Trophoblast cell (in vitro differentiated cells and primary cell): ENCODE data around the gene BTBD8.

Experiments
- DNase-seq, 2 donors: peaks; one replicate each; pipeline ENCODE4 v3.0.0-alpha.2; 2016
- H2AFZ ChIP-seq: 2 replicates; pipeline ENCODE4 v1.6.1; 2013; ENCODE audit warnings: low read length, moderate library complexity, mild to moderate bottlenecking; ENCODE audit not compliant: insufficient read depth, poor library complexity
- H2AK5ac ChIP-seq: 2 replicates; pipeline ENCODE4 v1.6.1; 2013; ENCODE audit warnings: mild to moderate bottlenecking, low read length
- H2BK120ac ChIP-seq: 2 replicates; pipeline ENCODE4 v1.6.1; 2013; ENCODE audit warnings: low read length, mild to moderate bottlenecking, moderate library complexity; ENCODE audit not compliant: insufficient read depth, poor library complexity
- H2BK12ac ChIP-seq: 2 replicates; pipeline ENCODE4 v1.6.1; 2013; ENCODE audit warnings: mild to moderate bottlenecking, low read length, moderate library complexity
- H2BK5ac ChIP-seq: 2 replicates; pipeline ENCODE4 v1.6.1; 2013; ENCODE audit warnings: low read length, low read depth, moderate library complexity, mild to moderate bottlenecking; ENCODE audit not compliant: poor library complexity
- H3K14ac ChIP-seq: 2 replicates; pipeline ENCODE4 v1.6.1; 2013; ENCODE audit warnings: mild to moderate bottlenecking, low read length
- H3K18ac ChIP-seq: 2 replicates; pipeline ENCODE4 v1.6.1; 2013; ENCODE audit warnings: mild to moderate bottlenecking, low read length
- H3K23ac ChIP-seq: 2 replicates; pipeline ENCODE4 v1.6.1; 2013; ENCODE audit warnings: low read length
- H3K27ac ChIP-seq: 2 replicates; pipeline ENCODE4 v1.5.1; 2013; ENCODE audit warnings: low read depth, mild to moderate bottlenecking, inconsistent platforms, low read length, moderate library complexity
- H3K27me3 ChIP-seq: 2 replicates; pipeline ENCODE4 v1.6.1; 2013; ENCODE audit warnings: inconsistent platforms, mild to moderate bottlenecking, low read length, moderate library complexity; ENCODE audit not compliant: insufficient read depth
- H3K36me3 ChIP-seq, 2 experiments: 1 replicate in 1 of 2; 2 replicates in 1 of 2; pipeline ENCODE4 v1.6.1; 2013; ENCODE audit warnings: low read length in 2 of 2, mild to moderate bottlenecking in 2 of 2, moderate library complexity in 1 of 2; ENCODE audit not compliant: insufficient read depth in 2 of 2, control insufficient read depth in 1 of 2
- H3K4ac ChIP-seq: 2 replicates; pipeline ENCODE4 v1.6.1; 2013; ENCODE audit warnings: low read depth, mild to moderate bottlenecking, low read length, moderate library complexity
- H3K4me1 ChIP-seq, 2 experiments: 1 replicate in 1 of 2; 2 replicates in 1 of 2; pipeline ENCODE4 v1.6.1; 2013; ENCODE audit warnings: low read length in 2 of 2, mild to moderate bottlenecking in 2 of 2, moderate library complexity in 1 of 2; ENCODE audit not compliant: insufficient read depth in 2 of 2, control insufficient read depth in 1 of 2
- H3K4me2 ChIP-seq: 2 replicates; pipeline ENCODE4 v1.6.1; 2013; ENCODE audit warnings: inconsistent platforms, mild to moderate bottlenecking, low read length, moderate library complexity
- H3K4me3 ChIP-seq: 2 replicates; pipeline ENCODE4 v1.5.1; 2013; ENCODE audit warnings: mild to moderate bottlenecking, low read depth, low read length, inconsistent platforms
- H3K79me1 ChIP-seq: one replicate; pipeline ENCODE4 v1.6.1; 2013; ENCODE audit warnings: low read length
- H3K79me2 ChIP-seq: 2 replicates; pipeline ENCODE4 v1.6.1; 2013; ENCODE audit warnings: low read length, mild to moderate bottlenecking; ENCODE audit not compliant: control insufficient read depth, insufficient read depth, poor library complexity
- H3K9ac ChIP-seq: 2 replicates; pipeline ENCODE4 v1.6.1; 2013; ENCODE audit warnings: mild to moderate bottlenecking, low read length
- H3K9me3 ChIP-seq: 2 replicates; pipeline ENCODE4 v1.6.1; 2013; ENCODE audit warnings: low read depth, mild to moderate bottlenecking, control low read depth, inconsistent platforms, low read length; ENCODE audit not compliant: insufficient read depth
- H4K12ac ChIP-seq: 2 replicates; pipeline ENCODE4 v1.6.1; 2013; ENCODE audit warnings: low read depth, mild to moderate bottlenecking, low read length, moderate library complexity
- H4K8ac ChIP-seq: 2 replicates; pipeline ENCODE4 v1.6.1; 2013; ENCODE audit warnings: low read depth, mild to moderate bottlenecking, low read length, moderate library complexity
- H4K91ac ChIP-seq: one replicate; pipeline ENCODE4 v1.6.1; 2013; ENCODE audit warnings: low read depth, mild to moderate bottlenecking, low read length, moderate library complexity
- WGBS: extraction: QIAGEN DNeasy Blood & Tissue Kit; methylation state at CpG from one replicate; pipeline ENCODE4 v1.1.7; 2013; ENCODE audit warnings: missing lambda C conversion rate; ENCODE audit not compliant: insufficient read length, insufficient coverage; ENCODE audit errors: extremely low coverage; 5-methylcytosine and 5-hydroxymethylcytosine counted together

The BTBD8 gene

DNA sequence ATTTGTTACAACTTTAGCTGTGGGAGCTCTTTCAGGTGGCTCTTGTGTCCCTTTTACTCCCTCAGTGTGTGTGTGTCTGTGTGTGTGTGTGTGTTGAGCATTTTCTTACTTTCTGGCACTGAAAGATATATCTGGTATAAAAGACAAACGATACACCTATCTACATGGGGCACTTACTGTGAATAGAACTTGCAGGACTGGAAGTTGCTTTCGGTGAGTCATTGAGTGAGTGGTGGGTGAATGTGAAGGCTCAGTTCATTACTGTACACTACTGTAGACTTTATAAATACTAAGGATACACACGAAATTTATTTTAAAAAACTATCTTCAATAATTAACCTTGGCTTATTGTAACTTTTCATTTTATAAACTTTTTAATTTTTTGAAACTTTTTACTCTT is 38.7 kb downstream of the BTBD8 start:
- Histone ChIP-seq H3K4me3 (no peak overlapping the region), H2BK5ac (no peak overlapping the region), H3K14ac (no peak overlapping the region), H2BK12ac (no peak overlapping the region), H3K79me2 (no peaks in the 10 kb centered on the region), H3K23ac (no peak overlapping the region), H3K4ac (no peak overlapping the region), H3K4me2 (no peak overlapping the region), H2AK5ac (no peak overlapping the region), H3K4me1 (peaks cover 0 to 1% of the 10 kb centered on the region in 2 experiments), H2AFZ (no peak overlapping the region), H3K9me3 (no peaks in the 10 kb centered on the region), H3K27ac (no peak overlapping the region), H4K8ac (no peak overlapping the region), H2BK120ac (no peak overlapping the region), H4K12ac (no peak overlapping the region), H4K91ac (no peak overlapping the region), H3K36me3 (no peaks in the 10 kb centered on the region), H3K79me1 (no peaks in the 10 kb centered on the region), H3K9ac (no peak overlapping the region), H3K18ac (no peak overlapping the region), H3K27me3 (no peaks in the 10 kb centered on the region)
- WGBS: no CpG with 5 or more reads among the region's 3 CpGs
- DNase-seq: no peak

DNA sequence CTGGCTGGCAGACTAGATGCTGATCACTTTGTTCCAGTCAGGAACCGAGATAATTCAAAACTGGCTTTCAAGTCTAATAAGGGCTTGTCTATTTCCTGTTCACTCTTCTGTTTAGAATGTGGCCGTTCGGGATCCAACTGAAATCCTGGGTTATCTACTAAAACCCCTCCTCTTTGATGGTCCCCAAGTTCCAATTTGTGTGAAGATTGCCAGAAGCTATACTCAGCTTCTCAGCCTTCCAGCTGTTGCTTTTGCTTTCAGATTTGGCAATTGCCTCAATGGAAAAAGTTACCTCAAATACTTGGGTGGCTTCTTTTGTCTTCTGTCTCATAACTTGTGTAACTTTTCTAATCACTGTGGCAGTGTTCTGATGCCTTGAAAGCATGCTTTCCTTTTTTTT is 43.7 kb downstream of the BTBD8 start:
- no peak overlapping the region for H2BK12ac ChIP-seq
- H3K27ac ChIP-seq: no peak overlapping the region
- H3K27me3 ChIP-seq: no peaks in the 10 kb centered on the region
- H4K8ac ChIP-seq: no peak overlapping the region
- no peak overlapping the region for H4K12ac ChIP-seq
- H2BK5ac ChIP-seq: no peak overlapping the region
- DNase-seq: no peak
- H3K9ac ChIP-seq: no peak overlapping the region
- WGBS: no CpG with 5 or more reads among the region's 3 CpGs
- no peaks in the 10 kb centered on the region for H3K79me1 ChIP-seq
- no peak overlapping the region for H3K18ac ChIP-seq
- H2BK120ac ChIP-seq: no peak overlapping the region
- no peaks in the 10 kb centered on the region for H3K79me2 ChIP-seq
- H2AFZ ChIP-seq: no peak overlapping the region
- H3K4me1 ChIP-seq: no peaks in the 10 kb centered on the region
- no peaks in the 10 kb centered on the region for H3K36me3 ChIP-seq
- no peak overlapping the region for H3K14ac ChIP-seq
- no peak overlapping the region for H4K91ac ChIP-seq
- H2AK5ac ChIP-seq: no peak overlapping the region
- no peak overlapping the region for H3K23ac ChIP-seq
- H3K9me3 ChIP-seq: no peaks in the 10 kb centered on the region
- H3K4me3 ChIP-seq: no peak overlapping the region
- H3K4me2 ChIP-seq: no peak overlapping the region
- no peak overlapping the region for H3K4ac ChIP-seq

DNA sequence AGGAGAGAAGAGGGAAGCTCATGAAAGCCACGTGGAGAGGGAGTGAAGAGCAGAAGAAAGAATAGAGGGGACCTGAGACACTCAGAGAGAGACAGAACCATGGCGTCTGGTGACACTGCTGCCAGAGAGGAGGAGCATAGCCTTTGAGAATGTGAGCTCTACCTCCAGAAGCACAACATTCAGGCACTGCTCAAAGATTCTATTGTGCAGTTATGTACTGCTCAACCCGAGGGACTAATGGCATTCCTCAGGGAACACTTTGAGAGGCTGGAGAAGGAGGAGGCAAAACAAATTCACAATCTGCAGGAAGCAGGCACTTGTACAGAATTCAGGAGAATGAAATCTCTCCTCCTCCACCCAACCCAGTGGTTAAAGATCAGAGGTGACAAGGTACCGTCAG is 45.1 kb downstream of the BTBD8 start:
- no peak overlapping the region for H3K14ac ChIP-seq
- H3K79me1 ChIP-seq: no peaks in the 10 kb centered on the region
- H2AK5ac ChIP-seq: no peak overlapping the region
- H2BK12ac ChIP-seq: no peak overlapping the region
- no peak overlapping the region for H3K18ac ChIP-seq
- H4K91ac ChIP-seq: no peak overlapping the region
- no peak for DNase-seq
- no peak overlapping the region for H3K23ac ChIP-seq
- no peak overlapping the region for H3K4me2 ChIP-seq
- H3K27ac ChIP-seq: no peak overlapping the region
- no peak overlapping the region for H4K12ac ChIP-seq
- H3K36me3 ChIP-seq: no peaks in the 10 kb centered on the region
- no peak overlapping the region for H2BK120ac ChIP-seq
- no peak overlapping the region for H3K9ac ChIP-seq
- no peak overlapping the region for H3K4ac ChIP-seq
- H4K8ac ChIP-seq: no peak overlapping the region
- H3K27me3 ChIP-seq: no peaks in the 10 kb centered on the region
- H3K4me3 ChIP-seq: no peak overlapping the region
- H3K9me3 ChIP-seq: no peaks in the 10 kb centered on the region
- no peak overlapping the region for H2AFZ ChIP-seq
- no peaks in the 10 kb centered on the region for H3K4me1 ChIP-seq
- no CpG with 5 or more reads among the region's 4 CpGs for WGBS
- no peak overlapping the region for H2BK5ac ChIP-seq
- no peaks in the 10 kb centered on the region for H3K79me2 ChIP-seq

DNA sequence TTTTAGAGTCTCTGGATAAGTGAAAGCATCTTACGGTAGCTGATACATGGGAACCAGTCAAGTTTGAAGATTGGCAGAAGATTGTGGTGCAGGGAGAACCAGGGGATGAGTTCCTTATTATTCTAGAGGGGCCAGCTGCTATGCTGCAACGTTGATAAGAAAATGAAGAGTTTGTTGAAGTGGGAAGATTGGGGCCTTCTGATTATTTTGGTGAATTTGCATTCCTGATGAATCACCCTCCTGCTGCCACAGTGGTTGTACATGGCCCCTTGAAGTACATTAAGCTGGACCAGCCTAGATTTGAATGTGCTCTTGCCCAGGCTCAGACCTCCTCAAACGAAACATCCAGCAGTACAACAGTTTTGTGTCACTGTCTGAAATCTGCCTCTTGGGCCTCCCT is 45.9 kb downstream of the BTBD8 start:
- no peak overlapping the region for H3K14ac ChIP-seq
- no peak overlapping the region for H2BK12ac ChIP-seq
- no peak overlapping the region for H2AFZ ChIP-seq
- no peak overlapping the region for H2BK120ac ChIP-seq
- no CpG with 5 or more reads among the region's 3 CpGs for WGBS
- no peak overlapping the region for H4K91ac ChIP-seq
- H3K79me1 ChIP-seq: no peaks in the 10 kb centered on the region
- no peak overlapping the region for H3K4me3 ChIP-seq
- no peak overlapping the region for H2AK5ac ChIP-seq
- H3K4ac ChIP-seq: no peak overlapping the region
- no peaks in the 10 kb centered on the region for H3K4me1 ChIP-seq
- no peaks in the 10 kb centered on the region for H3K9me3 ChIP-seq
- H3K18ac ChIP-seq: no peak overlapping the region
- H3K23ac ChIP-seq: no peak overlapping the region
- H2BK5ac ChIP-seq: no peak overlapping the region
- H3K79me2 ChIP-seq: no peaks in the 10 kb centered on the region
- H4K8ac ChIP-seq: no peak overlapping the region
- no peak for DNase-seq
- no peak overlapping the region for H4K12ac ChIP-seq
- no peak overlapping the region for H3K4me2 ChIP-seq
- H3K27me3 ChIP-seq: no peaks in the 10 kb centered on the region
- no peak overlapping the region for H3K27ac ChIP-seq
- H3K36me3 ChIP-seq: no peaks in the 10 kb centered on the region
- H3K9ac ChIP-seq: no peak overlapping the region

DNA sequence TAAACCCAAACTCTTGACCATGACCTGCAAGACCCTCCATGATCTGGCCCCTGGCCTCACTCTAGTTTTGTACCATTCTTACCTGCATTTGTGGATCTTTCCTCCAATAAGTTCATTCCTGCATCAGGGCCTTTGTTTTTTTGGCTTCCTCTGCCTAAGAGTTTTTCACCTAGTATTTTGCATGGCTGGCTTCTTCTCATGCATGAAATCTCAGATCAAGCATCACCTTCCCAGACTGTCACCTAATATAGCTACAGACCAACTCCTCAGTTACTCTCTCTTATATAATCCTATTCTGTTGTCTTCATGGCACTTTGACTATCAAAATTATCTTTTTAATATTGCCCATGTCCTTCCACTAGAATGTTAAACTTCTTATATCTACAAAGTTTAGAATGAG is 54.2 kb downstream of the BTBD8 start:
- H3K79me1 ChIP-seq: no peaks in the 10 kb centered on the region
- H3K27ac ChIP-seq: no peak overlapping the region
- no peak overlapping the region for H3K4me3 ChIP-seq
- no peak overlapping the region for H3K23ac ChIP-seq
- H3K14ac ChIP-seq: no peak overlapping the region
- no peak for DNase-seq
- no peak overlapping the region for H2AK5ac ChIP-seq
- no peak overlapping the region for H2BK120ac ChIP-seq
- no peak overlapping the region for H4K12ac ChIP-seq
- no peaks in the 10 kb centered on the region for H3K9me3 ChIP-seq
- no peaks in the 10 kb centered on the region for H3K4me1 ChIP-seq
- H4K91ac ChIP-seq: no peak overlapping the region
- no peak overlapping the region for H3K9ac ChIP-seq
- no peaks in the 10 kb centered on the region for H3K79me2 ChIP-seq
- H3K4ac ChIP-seq: no peak overlapping the region
- no peak overlapping the region for H2BK12ac ChIP-seq
- no peak overlapping the region for H4K8ac ChIP-seq
- H3K18ac ChIP-seq: no peak overlapping the region
- no peaks in the 10 kb centered on the region for H3K36me3 ChIP-seq
- no peak overlapping the region for H3K4me2 ChIP-seq
- no peak overlapping the region for H2BK5ac ChIP-seq
- no peaks in the 10 kb centered on the region for H3K27me3 ChIP-seq
- H2AFZ ChIP-seq: no peak overlapping the region
